Eye (tissue), 1 donor: ENCODE measurements around the gene OCA2.
"Not testable (repeated sequence)": the region's sequence is repeated elsewhere in the genome, so short reads cannot be mapped to it uniquely, and the experiment has no call there.

Experiments
- DNase-seq: peaks from one replicate; pipeline ENCODE4 v3.0.0-alpha.2; 2015

OCA2 gene

GRCh38 chr15:28098766-28099554 lies at the start of gene OCA2:
OCA2 (minus strand) TSS chr15:28099315; CDS start chr15:28081874, 17,441 bp downstream.
- DNase-seq, result peak; percentile 92

DNA sequence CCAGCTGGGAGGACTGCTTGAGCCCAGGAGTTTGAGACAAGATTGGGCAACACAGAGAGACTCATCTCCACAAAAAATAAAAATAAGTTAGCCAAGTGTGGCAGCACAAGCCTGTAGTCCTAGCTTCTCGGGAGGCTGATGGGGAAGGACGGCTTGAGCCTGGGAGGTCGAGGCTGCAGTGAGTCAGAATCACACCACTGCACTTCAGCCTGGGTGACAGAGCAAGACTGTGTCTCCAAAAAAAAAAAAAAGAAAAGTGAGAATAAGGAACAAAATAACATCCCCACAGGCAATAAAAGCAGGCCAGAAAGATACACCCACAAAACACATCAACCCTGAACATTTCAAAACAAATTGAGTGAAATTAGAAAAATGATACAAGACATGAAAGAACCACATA lies 48.7 kb upstream of the OCA2 start:
- no peak for DNase-seq

GRCh38 chr15:28145419-28145818 lies 46.3 kb upstream of the OCA2 start:
- DNase-seq, result not testable (repeated sequence)

GRCh38 chr15:28140062-28140461 lies 40.9 kb upstream of the OCA2 start:
- no peak for DNase-seq

DNA sequence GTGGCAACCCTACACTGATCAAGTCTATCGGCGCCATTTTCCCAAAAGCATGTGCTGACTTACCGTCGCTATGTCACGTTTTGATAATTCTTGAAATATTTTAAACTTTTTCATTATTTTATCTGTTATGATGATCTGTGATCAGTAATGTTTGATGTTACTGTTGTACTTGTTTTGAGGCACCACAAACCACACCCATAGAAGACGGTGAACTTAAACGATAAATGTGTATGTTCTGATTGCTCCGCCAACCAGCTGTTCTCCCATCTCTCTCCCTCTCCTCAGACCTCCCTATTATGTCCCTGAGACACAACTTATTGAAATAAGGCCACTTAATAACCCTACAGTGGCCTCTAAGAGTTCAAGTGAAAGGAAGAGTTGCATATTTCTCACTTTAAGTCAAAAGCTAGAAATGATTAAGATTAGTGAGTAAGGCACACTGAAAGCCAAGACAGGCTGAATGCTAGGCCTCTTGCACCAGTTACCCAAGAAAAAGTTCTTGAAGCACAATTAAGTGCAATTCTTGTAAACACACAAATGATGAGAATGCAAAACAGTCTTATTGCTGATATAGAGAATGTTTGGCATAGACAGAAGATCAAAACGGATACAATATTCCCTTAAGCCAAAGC lies 38.4 kb upstream of the OCA2 start:
- DNase-seq, result not testable (repeated sequence)

GRCh38 chr15:28136236-28136904 lies 37.3 kb upstream of the OCA2 start:
- not testable (repeated sequence) for DNase-seq

GRCh38 chr15:28133281-28133680 lies 34.2 kb upstream of the OCA2 start:
- no peak for DNase-seq

DNA sequence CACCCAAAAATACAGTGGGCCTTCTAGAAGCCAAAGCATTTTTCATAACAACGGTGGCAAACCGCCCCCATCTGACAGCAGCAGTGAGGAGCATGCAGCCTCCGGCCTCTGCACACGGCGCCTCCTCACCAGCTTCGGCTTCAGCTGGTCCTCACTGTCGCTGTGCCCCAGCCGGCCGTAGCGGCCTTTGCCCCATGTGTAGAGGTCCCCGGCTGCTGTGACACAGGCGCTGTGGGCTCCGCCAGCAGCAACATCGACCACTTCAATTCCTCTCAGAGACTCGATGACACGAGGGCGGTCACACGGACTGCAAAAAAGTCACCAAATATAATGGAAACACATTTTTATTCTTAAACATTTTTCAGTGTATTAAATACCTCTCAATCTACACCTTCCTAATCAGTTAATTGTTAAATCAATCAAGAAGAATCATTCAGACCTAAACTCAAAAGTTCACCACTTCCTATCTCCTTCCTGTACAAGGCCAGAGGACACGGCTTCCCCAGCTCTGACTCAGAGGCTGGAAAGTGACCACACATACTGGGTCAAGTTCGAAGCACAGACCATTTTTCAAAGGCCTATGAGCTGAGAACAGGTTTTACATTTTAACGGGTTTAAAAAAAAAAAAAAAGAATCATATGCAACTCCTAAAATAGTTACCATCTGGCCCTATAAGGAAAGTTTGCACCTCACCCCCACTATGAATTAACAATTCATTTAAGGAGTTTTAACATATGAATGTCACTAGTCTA lies 33.6 kb upstream of the OCA2 start:
- no peak for DNase-seq

GRCh38 chr15:28131946-28132345 lies 32.8 kb upstream of the OCA2 start:
- DNase-seq, result no peak

- DNase-seq, result no peak
Observed at GRCh38 chr15:28131400-28131799, 32.3 kb upstream of the OCA2 start.

- DNase-seq, result no peak
Observed at GRCh38 chr15:28130651-28131050, 31.5 kb upstream of the OCA2 start.

- DNase-seq, result no peak
Observed at GRCh38 chr15:28129231-28129848, 30.2 kb upstream of the OCA2 start.

GRCh38 chr15:28128031-28128430 lies 28.9 kb upstream of the OCA2 start:
- no peak for DNase-seq

DNA sequence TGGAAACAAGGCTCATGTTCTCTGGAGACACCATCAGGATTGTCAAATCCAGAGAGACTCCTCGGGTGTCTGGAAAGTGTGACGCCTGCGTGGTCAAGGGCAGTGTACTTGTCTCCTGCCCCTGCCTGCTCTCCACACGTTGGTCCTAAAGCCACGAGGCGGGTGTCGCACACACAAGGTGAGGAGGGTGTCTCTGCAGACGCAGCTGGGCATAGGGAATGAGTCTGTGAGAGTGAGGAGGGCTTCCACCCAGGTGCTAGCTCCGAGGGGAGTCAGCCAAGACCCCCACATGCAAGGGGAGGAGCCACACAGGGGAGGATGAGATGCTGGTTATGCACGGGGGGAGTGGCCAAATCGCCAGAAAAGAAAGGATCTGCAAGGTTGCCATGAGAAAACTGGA lies 27.9 kb upstream of the OCA2 start:
- DNase-seq, result no peak

- DNase-seq, result peak; percentile 87
Observed at GRCh38 chr15:28125673-28126651, 26.8 kb upstream of the OCA2 start.

- DNase-seq, result no peak
Observed at GRCh38 chr15:28124841-28125240, 25.7 kb upstream of the OCA2 start.

GRCh38 chr15:28123408-28124023 lies 24.4 kb upstream of the OCA2 start:
- peak; percentile 94 for DNase-seq

DNA sequence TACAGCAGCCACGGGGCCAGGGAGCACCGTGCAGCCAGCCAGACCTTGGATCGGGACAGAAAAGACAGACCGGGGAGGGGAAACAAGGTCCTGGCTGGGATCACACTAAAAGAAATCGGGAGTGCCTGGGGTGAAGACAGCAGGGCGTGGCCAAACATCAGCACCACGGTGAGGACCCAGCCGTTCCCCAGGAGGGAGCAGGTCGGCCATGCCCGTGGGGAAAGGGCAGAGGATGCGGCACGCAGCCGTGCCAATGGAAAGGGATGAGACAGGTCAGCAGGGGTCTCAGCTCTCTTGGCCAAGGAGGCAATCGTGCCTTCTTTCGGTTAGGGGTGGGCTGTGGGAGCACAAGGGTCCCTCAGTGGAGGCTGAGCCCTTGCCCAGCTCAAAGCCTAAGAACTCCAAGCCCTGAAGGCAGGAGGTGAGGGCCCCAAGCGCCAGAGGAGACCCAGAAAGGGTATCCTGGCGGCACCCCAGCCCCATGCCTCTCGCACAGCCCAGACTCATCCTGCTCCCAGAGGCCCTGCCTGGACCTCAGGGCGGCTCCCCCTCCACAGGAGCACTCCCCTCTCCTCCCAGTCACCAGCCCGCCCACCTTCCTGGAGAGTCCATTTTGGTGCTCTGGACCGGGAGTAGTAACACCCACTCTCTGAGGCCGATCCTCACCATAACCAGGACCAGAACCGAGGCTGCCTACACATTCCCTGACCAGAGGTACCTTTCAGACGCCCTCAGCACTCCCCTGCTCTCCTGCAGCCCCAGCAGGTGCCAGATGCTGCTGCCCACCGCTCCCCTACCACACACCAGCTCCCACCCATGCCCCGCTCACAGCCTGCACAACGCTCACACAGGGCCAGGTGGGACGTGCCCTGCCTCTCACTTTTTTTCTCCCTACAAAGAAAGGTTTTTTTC lies 23.2 kb upstream of the OCA2 start:
- no peak for DNase-seq

- not testable (repeated sequence) for DNase-seq
Observed at GRCh38 chr15:28121577-28121976, 22.5 kb upstream of the OCA2 start.

- no peak for DNase-seq
Observed at GRCh38 chr15:28120359-28120640, 21.2 kb upstream of the OCA2 start.
